Loucy (cell line): ENCODE results near the gene OR56A4.

Experiments used
- EZH2phosphoT487 ChIP-seq: fragments of 200-600 bp; IDR thresholded peaks from 2 replicates; pipeline ENCODE4 v1.6.1; 2018; ENCODE audit warnings: antibody characterized with exemption, mild to moderate bottlenecking, moderate library complexity, borderline replicate concordance
- TF ChIP-seq, protein P1 (sequence below): fragments of 200-600 bp; sonication (generic); conservative IDR thresholded peaks from 2 replicates; pipeline ENCODE4 v1.5.1; 2014; ENCODE audit warnings: mild to moderate bottlenecking, antibody characterized with exemption, low read length

DNA sequence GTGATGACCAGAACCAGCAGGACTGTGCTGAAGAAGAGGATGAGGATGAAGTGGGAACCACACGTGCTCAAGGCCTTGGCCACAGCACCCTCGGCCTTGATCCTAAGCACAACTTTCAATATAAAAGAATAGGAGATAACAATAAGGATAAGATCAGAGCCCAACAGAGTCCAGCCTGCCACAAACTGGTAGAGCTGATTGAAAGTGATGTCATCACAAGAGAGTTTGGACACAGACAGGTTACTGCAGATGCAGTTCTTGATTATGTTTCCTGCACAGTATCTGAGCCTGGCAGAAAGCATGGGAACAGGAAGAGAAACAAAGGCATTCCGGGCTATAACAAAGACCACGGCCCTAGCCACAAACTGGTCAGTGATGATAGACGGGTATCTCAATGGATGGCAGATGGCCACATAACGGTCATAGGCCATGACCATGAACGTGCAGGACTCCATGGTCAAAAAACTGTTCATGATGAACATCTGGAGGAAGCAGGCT, 4.5 kb downstream of the OR56A4 start:
- TF ChIP-seq, protein P1, sequence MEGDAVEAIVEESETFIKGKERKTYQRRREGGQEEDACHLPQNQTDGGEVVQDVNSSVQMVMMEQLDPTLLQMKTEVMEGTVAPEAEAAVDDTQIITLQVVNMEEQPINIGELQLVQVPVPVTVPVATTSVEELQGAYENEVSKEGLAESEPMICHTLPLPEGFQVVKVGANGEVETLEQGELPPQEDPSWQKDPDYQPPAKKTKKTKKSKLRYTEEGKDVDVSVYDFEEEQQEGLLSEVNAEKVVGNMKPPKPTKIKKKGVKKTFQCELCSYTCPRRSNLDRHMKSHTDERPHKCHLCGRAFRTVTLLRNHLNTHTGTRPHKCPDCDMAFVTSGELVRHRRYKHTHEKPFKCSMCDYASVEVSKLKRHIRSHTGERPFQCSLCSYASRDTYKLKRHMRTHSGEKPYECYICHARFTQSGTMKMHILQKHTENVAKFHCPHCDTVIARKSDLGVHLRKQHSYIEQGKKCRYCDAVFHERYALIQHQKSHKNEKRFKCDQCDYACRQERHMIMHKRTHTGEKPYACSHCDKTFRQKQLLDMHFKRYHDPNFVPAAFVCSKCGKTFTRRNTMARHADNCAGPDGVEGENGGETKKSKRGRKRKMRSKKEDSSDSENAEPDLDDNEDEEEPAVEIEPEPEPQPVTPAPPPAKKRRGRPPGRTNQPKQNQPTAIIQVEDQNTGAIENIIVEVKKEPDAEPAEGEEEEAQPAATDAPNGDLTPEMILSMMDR = no peak
- no peak for TF ChIP-seq EZH2phosphoT487
